ENCODE measurements around the gene SRBD1.
"Not testable (repeated sequence)": the region's sequence is repeated elsewhere in the genome, so short reads cannot be mapped to it uniquely, and the experiment has no call there.

SRBD1 gene

GRCh38 chr2:45468279-45468678 lies 142.8 kb downstream of the SRBD1 start:
- DNase-seq (ENCODE audit: low read depth): no peak

- no peak for DNase-seq (ENCODE audit: low read depth)
These were observed 145.0 kb downstream of the SRBD1 start for GRCh38 chr2:45466053-45466452.

- DNase-seq (ENCODE audit: low read depth): no peak
These were observed 150.2 kb downstream of the SRBD1 start for GRCh38 chr2:45460825-45461224.

DNA sequence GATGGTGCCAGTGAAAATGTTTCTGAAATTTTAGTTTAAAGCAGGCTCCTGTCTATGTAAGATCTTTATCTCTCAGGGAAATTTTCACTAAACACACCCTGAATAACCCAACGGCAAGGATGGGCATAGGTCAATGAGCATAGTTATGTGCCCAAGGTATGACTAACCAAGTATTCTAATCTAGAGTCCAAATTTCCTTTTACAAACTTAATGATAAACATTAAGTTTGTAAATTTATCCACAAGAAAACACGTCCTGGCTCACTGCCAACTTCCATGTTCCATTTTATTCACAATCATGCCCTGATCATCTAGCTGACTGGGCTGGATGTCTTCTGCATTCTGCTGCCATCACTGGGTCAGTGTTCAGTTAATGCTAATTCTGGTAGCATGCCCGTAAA lies 151.2 kb downstream of the SRBD1 start:
- DNase-seq (ENCODE audit: low read depth): no peak

DNA sequence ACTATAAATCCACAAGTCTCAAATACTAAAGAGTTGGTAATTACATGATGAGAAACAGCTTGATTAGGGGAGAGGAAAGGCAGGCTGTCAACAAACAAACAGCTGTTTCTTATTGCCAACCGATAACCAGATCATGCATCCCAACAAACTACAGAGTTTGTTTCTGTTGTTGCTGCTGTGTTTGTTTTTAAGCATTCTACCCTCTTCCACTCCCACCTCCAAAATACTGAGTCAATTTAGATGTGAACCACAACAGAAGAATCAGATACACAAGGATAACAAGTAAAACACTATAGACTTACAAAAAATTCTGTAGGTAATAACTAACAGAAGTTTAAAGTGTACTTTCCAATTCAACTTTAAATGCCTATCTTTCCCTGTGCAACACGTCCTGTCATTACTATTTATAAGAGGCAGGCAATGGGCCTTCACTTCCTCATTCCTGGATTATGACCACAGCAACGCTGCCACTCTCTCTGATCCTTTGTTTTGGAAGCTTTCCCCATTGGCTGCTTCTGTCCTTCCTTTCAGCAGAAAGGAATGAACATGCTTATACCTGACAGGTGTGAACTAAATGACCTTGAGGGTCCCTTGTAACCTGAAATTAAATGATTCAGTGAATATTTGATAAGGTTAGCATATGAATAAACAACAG lies 152.0 kb downstream of the SRBD1 start:
- DNase-seq (ENCODE audit: low read depth): peak; percentile 52

- DNase-seq (ENCODE audit: low read depth): no peak
These were observed 153.7 kb downstream of the SRBD1 start for GRCh38 chr2:45457211-45457945.

- DNase-seq (ENCODE audit: low read depth): no peak
These were observed 158.2 kb downstream of the SRBD1 start for GRCh38 chr2:45452866-45453265.

GRCh38 chr2:45450634-45451033 lies 160.4 kb downstream of the SRBD1 start:
- DNase-seq (ENCODE audit: low read depth): no peak

DNA sequence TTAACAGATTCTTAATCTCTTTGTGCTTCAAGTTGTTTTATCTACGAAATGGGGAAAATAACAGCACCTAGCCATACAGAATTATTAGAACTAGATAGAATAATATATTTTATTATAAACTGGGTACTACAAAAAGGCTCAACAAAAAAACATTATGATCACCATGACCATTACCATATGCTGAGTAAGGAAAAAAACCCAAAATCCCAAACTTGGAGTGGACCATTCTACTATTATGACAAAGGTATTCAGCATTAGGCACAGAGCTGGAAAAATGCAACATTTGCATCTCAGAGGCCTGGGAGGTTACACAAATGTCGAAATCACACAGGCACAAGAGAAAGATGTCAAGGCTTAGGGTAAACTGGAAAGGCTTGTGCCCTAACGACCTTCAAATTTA lies 162.8 kb downstream of the SRBD1 start:
- DNase-seq (ENCODE audit: low read depth): no peak

- DNase-seq (ENCODE audit: low read depth): no peak
These were observed 165.1 kb downstream of the SRBD1 start for GRCh38 chr2:45446016-45446415.

GRCh38 chr2:45445037-45445436 lies 166.0 kb downstream of the SRBD1 start:
- no peak for DNase-seq (ENCODE audit: low read depth)

DNA sequence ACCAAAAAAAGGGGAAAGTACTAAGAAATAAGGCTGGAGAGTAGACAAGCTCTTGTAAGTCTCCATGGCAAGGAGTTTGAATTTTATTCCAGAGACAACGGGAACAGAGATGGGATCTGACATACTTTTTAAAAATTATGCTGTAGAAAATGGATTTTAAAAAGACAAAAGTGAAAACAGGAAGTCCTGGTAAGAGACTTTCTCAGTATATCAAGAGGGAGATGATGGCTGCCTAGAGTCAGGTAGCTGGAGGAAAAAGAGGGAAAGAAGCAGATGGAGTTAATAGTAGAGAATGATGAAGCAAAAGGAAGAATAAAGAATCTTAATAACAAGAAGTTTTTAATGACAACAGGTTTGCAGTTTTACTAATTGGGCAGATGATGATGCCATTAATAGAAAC lies 168.1 kb downstream of the SRBD1 start:
- no peak for DNase-seq (ENCODE audit: low read depth)

- DNase-seq (ENCODE audit: low read depth): no peak
These were observed 169.0 kb downstream of the SRBD1 start for GRCh38 chr2:45442026-45442425.

GRCh38 chr2:45441571-45441970 lies 169.5 kb downstream of the SRBD1 start:
- DNase-seq (ENCODE audit: low read depth): no peak

DNA sequence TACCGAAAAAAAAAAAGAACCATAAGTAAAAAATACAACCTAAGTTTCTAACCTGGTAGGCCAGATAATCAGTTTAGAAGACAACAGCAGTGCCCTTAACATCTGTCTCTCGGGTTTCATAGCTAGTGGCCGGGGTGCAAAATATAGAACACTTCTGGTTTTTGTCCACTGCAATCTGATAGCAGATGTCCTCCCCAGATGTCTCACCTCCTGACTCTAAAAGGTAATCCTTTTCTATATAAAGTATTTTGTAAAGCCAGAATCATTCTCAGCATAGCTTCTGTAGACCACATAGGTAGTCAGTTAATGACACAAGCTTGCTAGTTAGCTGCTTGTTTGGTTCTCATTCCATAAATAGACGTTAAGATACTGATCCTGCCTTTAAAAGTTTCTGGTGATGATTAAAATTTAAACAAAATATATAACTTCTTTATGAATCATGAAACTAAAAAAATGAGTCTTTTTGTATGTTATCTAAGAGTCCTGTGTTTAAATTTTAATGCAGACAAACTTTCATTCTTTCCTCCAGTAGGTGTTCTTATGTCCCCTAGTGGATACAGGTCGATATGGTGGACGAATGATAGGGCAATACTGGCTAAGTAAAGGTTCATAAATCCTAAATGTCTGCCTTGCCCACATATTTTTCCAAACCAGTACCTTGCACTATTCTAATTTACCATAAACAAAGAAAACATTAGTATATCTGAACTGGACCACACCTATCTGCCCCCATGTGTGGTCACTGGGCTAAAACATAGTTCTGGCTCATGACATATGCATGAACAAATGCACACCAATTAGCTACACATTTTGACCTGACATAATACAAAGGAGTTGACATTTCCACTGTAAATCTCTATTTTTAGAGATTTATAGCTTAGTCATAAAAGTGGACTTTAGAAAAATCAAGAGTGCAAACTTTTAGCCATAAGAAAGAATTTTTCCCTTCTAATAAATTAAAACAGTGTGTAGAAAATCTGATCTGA lies 171.0 kb downstream of the SRBD1 start:
- DNase-seq (ENCODE audit: low read depth): peak; percentile 15

GRCh38 chr2:45438872-45439665 lies 172.0 kb downstream of the SRBD1 start:
- no peak for DNase-seq (ENCODE audit: low read depth)

DNA sequence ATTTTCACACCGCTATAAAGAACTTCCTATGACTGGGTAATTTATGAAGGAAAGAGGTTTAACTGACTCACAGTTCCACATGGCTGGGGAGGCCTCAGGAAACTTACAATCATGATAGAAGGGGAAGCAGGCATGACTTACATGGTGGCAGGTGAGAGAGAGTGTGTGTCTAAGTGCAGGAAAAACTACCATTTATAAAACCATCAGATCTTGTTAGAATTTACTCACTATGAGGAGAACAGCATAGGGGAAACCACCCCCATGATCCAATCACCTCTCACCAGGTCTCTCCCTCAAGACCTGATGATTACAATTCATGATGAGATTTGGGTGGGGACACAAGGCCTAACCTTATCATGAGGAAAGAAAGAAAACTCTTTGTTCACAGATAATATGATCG lies 174.6 kb downstream of the SRBD1 start:
- no peak for DNase-seq (ENCODE audit: low read depth)

- DNase-seq (ENCODE audit: low read depth): peak; percentile 82
These were observed 175.8 kb downstream of the SRBD1 start for GRCh38 chr2:45435316-45435715.

DNA sequence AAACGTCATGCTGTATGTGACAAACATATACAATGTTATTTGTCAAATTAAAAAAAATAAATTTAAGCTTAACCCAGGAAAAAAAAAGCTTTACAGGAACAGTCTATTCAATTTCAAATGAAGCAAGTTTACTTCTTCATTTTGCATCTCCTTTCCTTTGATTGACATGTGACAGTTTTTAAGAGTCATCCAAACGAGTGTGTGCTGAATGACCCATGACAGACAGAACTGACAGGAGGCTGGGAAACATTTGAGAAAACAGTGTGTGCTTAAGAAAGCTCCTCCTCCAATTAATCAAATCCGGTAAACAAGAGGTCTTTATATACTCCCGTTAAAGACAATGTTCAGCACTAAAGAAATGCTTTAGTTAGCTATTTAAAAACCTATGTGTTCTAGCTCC lies 177.7 kb downstream of the SRBD1 start:
- no peak for DNase-seq (ENCODE audit: low read depth)

GRCh38 chr2:45432406-45432805 lies 178.7 kb downstream of the SRBD1 start:
- peak; percentile 12 for DNase-seq (ENCODE audit: low read depth)

DNA sequence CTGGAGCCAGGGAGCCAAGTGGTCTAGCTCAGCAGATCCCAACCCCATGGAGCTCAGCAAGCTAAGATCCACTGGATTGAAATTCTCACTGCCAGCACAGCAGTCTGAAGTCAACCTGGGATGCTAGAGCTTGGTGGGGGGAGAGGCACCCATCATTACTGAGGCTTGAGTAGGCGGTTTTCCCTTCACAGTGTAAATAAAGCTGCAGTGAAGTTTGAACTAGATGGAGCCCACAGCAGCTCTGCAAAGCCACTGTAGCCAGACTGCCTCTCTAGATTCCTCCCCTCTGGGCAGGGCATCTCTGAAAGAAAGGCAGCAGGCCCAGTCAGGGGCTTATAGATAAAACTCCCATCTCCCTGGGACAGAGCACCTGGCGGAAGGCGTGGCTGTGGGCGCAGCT lies 185.0 kb downstream of the SRBD1 start:
- not testable (repeated sequence) for DNase-seq (ENCODE audit: low read depth)

GRCh38 chr2:45422921-45423320 lies 188.1 kb downstream of the SRBD1 start:
- no peak for DNase-seq (ENCODE audit: low read depth)
